ENCODE data around the gene CDC42SE2. TPM values are rescaled to one million over a fixed set of nuclear protein-coding genes. Genes with fewer than 3 reads are reported as not detected.

The CDC42SE2 gene
- total RNA-seq, 4 donors from 2014 or later, result 71.8 to 118 (median 91.8) TPM

GRCh38 chr5:131279204-131279603 is 15.4 kb downstream of the CDC42SE2 start:
- Histone ChIP-seq H3K36me3 (no peaks in the 10 kb centered on the region), H3K27me3 (no peaks in the 10 kb centered on the region), H3K27ac (peak overlapping the region; percentile 78 to 86 (median 86)), H3K4me1 (peaks cover 3 to 93% (median 49%) of the 10 kb centered on the region in 4 donors), H3K4me3 (no peak overlapping the region), H3K9me3 (no peaks in the 10 kb centered on the region)
- no peak for DNase-seq
- in situ Hi-C loops (cut with MboI; ENCODE audit: low pct_ligation_motif_present in 1 of 4, low pct_unique_long_range_greater_than_20kb in 1 of 4, low sequenced_read_pairs in 3 of 4) (loop anchor here in 2 of 4 donors (10.0 kb wide), 1 partner anchor 114 kb away; the partner anchor contains the start of gene HINT1 (in 2 of the 2)), intact Hi-C loops (cut with DNase I; ENCODE audit: low total_unique reads) (no loop called here)
- TF ChIP-seq POLR2A (IDR thresholded peaks at IDR 0.05) (no peak), CTCF (IDR thresholded peaks at IDR 0.05) (no peak), POLR2AphosphoS5 (IDR thresholded peaks at IDR 0.05) (no peak), EP300 (IDR thresholded peaks at IDR 0.05; ENCODE audit: low read depth) (no peak)
- WGBS, 2 donors (ENCODE audit: low coverage in 1 of 2), result 64 to 65% methylated on average over 1 of the region's 1 CpG

GRCh38 chr5:131280417-131280816 is 16.6 kb downstream of the CDC42SE2 start:
- TF ChIP-seq POLR2AphosphoS5 (IDR thresholded peaks at IDR 0.05) (no peak), EP300 (IDR thresholded peaks at IDR 0.05; ENCODE audit: low read depth) (no peak), POLR2A (IDR thresholded peaks at IDR 0.05) (no peak), CTCF (IDR thresholded peaks at IDR 0.05) (no peak)
- intact Hi-C loops (cut with DNase I; ENCODE audit: low total_unique reads), result no loop called here

GRCh38 chr5:131281133-131281867 is 17.4 kb downstream of the CDC42SE2 start:
- Histone ChIP-seq H3K9me3 (no peaks in the 10 kb centered on the region), H3K36me3 (no peaks in the 10 kb centered on the region), H3K4me3 (peak overlapping the region in 2 of 4 donors; percentile 19 to 25), H3K27me3 (no peaks in the 10 kb centered on the region), H3K4me1 (peaks cover 10 to 94% (median 60%) of the 10 kb centered on the region in 4 donors), H3K27ac (peak overlapping the region; percentile 78 to 86 (median 86))
- in situ Hi-C loops (cut with MboI; ENCODE audit: low pct_ligation_motif_present in 1 of 4, low pct_unique_long_range_greater_than_20kb in 1 of 4, low sequenced_read_pairs in 3 of 4) (no loop called here), intact Hi-C loops (cut with DNase I; ENCODE audit: low total_unique reads) (no loop called here)
- DNase-seq, result no peak
- TF ChIP-seq CTCF (IDR thresholded peaks at IDR 0.05) (no peak), EP300 (IDR thresholded peaks at IDR 0.05; ENCODE audit: low read depth) (no peak), POLR2AphosphoS5 (IDR thresholded peaks at IDR 0.05) (peak in 1 of 3 donors; percentile 43)
- 23 to 30% methylated on average over 5 of the region's 5 CpGs for WGBS, 2 donors (ENCODE audit: low coverage in 1 of 2)

More at GRCh38 chr5:131280417-131280816, 16.6 kb downstream of the CDC42SE2 start:
- in situ Hi-C loops (cut with MboI; ENCODE audit: low pct_ligation_motif_present in 1 of 4, low pct_unique_long_range_greater_than_20kb in 1 of 4, low sequenced_read_pairs in 3 of 4), result no loop called here
- peak overlapping the region; percentile 78 to 86 (median 86) for H3K27ac ChIP-seq
- H3K4me3 ChIP-seq, result peak overlapping the region in 1 of 4 donors; percentile 25
- no peaks in the 10 kb centered on the region for H3K36me3 ChIP-seq
- H3K4me1 ChIP-seq, result peaks cover 10 to 93% (median 56%) of the 10 kb centered on the region in 4 donors
- WGBS, 2 donors (ENCODE audit: low coverage in 1 of 2), result 31 to 46% methylated on average over 3 of the region's 3 CpGs
- H3K9me3 ChIP-seq, result no peaks in the 10 kb centered on the region
- DNase-seq, result no peak
- no peaks in the 10 kb centered on the region for H3K27me3 ChIP-seq

- no peak for TF ChIP-seq CTCF (IDR thresholded peaks at IDR 0.05)
- TF ChIP-seq POLR2AphosphoS5 (IDR thresholded peaks at IDR 0.05), result no peak
- no peak for TF ChIP-seq POLR2A (IDR thresholded peaks at IDR 0.05)
- no peak for TF ChIP-seq EP300 (IDR thresholded peaks at IDR 0.05; ENCODE audit: low read depth)
- intact Hi-C loops (cut with DNase I; ENCODE audit: low total_unique reads), result no loop called here
- H3K36me3 ChIP-seq, result no peaks in the 10 kb centered on the region
- H3K27ac ChIP-seq, result peak overlapping the region; percentile 78 to 86 (median 86)
- in situ Hi-C loops (cut with MboI; ENCODE audit: low pct_ligation_motif_present in 1 of 4, low pct_unique_long_range_greater_than_20kb in 1 of 4, low sequenced_read_pairs in 3 of 4), result no loop called here
- WGBS, 2 donors (ENCODE audit: low coverage in 1 of 2), result 21 to 25% methylated on average over 2 of the region's 2 CpGs
- H3K4me1 ChIP-seq, result peaks cover 10 to 94% (median 59%) of the 10 kb centered on the region in 4 donors
- H3K9me3 ChIP-seq, result no peaks in the 10 kb centered on the region
- no peaks in the 10 kb centered on the region for H3K27me3 ChIP-seq
- DNase-seq, result no peak
- H3K4me3 ChIP-seq, result peak overlapping the region in 2 of 4 donors; percentile 19 to 25
Observed at GRCh38 chr5:131281868-131282234, 18.0 kb downstream of the CDC42SE2 start.
